SK-MEL-5 (cell line): ENCODE data around the gene JAM3. TPM values are rescaled to one million over a fixed set of nuclear protein-coding genes. Genes with fewer than 3 reads are reported as not detected.

Experiments used
- DNase-seq: peaks from one replicate; pipeline ENCODE4 v3.0.0-alpha.2; 2016; ENCODE audit warnings: low read depth, low spot score
- in situ Hi-C: cut with HindIII; loops from 2 replicates; pipeline ENCODE4 v1.10.0; 2016; ENCODE audit warnings: low sequenced_read_pairs, high pct_unique_total_duplicates, low pct_unique_long_range_greater_than_20kb
- total RNA-seq: library from RNA; depleted of rRNA; stranded (reverse); fragments of >200 nt; shearing (Covaris generic); gene quantifications from 2 replicates; pipeline ENCODE4 v1.2.3, GENCODE V29; 2014

Gene JAM3
- total RNA-seq, 1 experiment from 2014 or later = 72.2 TPM

GRCh38 chr11:134036492-134037045, 32.3 kb upstream of the JAM3 start:
- in situ Hi-C loops = no loop called here
- DNase-seq = no peak

GRCh38 chr11:134037046-134037908, 31.6 kb upstream of the JAM3 start:
- DNase-seq = peak; percentile 6
- in situ Hi-C loops = no loop called here

GRCh38 chr11:134038897-134039470, 29.9 kb upstream of the JAM3 start:
- in situ Hi-C loops = no loop called here
- DNase-seq = no peak

- in situ Hi-C loops = no loop called here
- DNase-seq = no peak
Measured at GRCh38 chr11:134039726-134040385, 29.0 kb upstream of the JAM3 start.

- in situ Hi-C loops = no loop called here
- no peak for DNase-seq
Measured at GRCh38 chr11:134040386-134041302, 28.2 kb upstream of the JAM3 start.

- in situ Hi-C loops = no loop called here
- no peak for DNase-seq
Measured at GRCh38 chr11:134041349-134041748, 27.5 kb upstream of the JAM3 start.

- in situ Hi-C loops = no loop called here
- no peak for DNase-seq
Measured at GRCh38 chr11:134041791-134042696, 26.8 kb upstream of the JAM3 start.

GRCh38 chr11:134043821-134044420, 25.0 kb upstream of the JAM3 start:
- DNase-seq = no peak
- in situ Hi-C loops = no loop called here

- in situ Hi-C loops = no loop called here
- no peak for DNase-seq
Measured at GRCh38 chr11:134044514-134045284, 24.2 kb upstream of the JAM3 start.

GRCh38 chr11:134045799-134046635, 22.9 kb upstream of the JAM3 start:
- peak; percentile 20 for DNase-seq
- in situ Hi-C loops = no loop called here

- in situ Hi-C loops = no loop called here
Measured at GRCh38 chr11:134046681-134047449, 22.0 kb upstream of the JAM3 start.

GRCh38 chr11:134047586-134047999, 21.3 kb upstream of the JAM3 start:
- peak; percentile 8 for DNase-seq
- in situ Hi-C loops = no loop called here

More at GRCh38 chr11:134046681-134047449, 22.0 kb upstream of the JAM3 start:
- DNase-seq = no peak

- in situ Hi-C loops = no loop called here
- no peak for DNase-seq
Measured at GRCh38 chr11:134048028-134048427, 20.8 kb upstream of the JAM3 start.

GRCh38 chr11:134049303-134049702, 19.6 kb upstream of the JAM3 start:
- no peak for DNase-seq
- in situ Hi-C loops = no loop called here
